Measurements from ENCODE around the gene SCGB1D2.
"Not testable (repeated sequence)": the region's sequence is repeated elsewhere in the genome, so short reads cannot be mapped to it uniquely, and the experiment has no call there.

GRCh38 chr11:62206276-62207066 lies 35.6 kb upstream of the SCGB1D2 start:
- not testable (repeated sequence) for TF ChIP-seq POLR2A (IDR thresholded peaks at IDR 0.05; ENCODE audit: low read depth, low read length); TAF1 (IDR thresholded peaks at IDR 0.05; ENCODE audit: low read depth, low read length); POLR2AphosphoS5 (IDR thresholded peaks at IDR 0.05; ENCODE audit: low read depth, low read length); SPI1 (IDR thresholded peaks at IDR 0.05; ENCODE audit: low read depth, low read length); PAX5 (IDR thresholded peaks at IDR 0.05; ENCODE audit: insufficient read depth, low read length, severe bottlenecking)

All from GM12891 (cell line).